Adipose tissue (tissue), 3 donors: ENCODE measurements around the gene SDCBP2. TPM values are rescaled to one million over a fixed set of nuclear protein-coding genes. Genes with fewer than 3 reads are reported as not detected.
"Not testable (repeated sequence)": the region's sequence is repeated elsewhere in the genome, so short reads cannot be mapped to it uniquely, and the experiment has no call there.

Experiments used
- H3K27ac ChIP-seq: one replicate; pipeline ENCODE4 v1.5.1; 2013; ENCODE audit warnings: low read depth, low read length
- WGBS, 3 donors: extraction: QIAGEN DNeasy Blood & Tissue Kit; methylation state at CpG; one replicate each; pipeline ENCODE4 v1.1.7; 2013; 5-methylcytosine and 5-hydroxymethylcytosine counted together
- polyA plus RNA-seq, 3 donors: library from polyadenylated mRNA; stranded (reverse); fragments of 200-250 nt; gene quantifications; one replicate each; pipeline ENCODE4 v1.2.3, GENCODE V29; 2013
- donor health status: healthy with polysubstance abuse.
- donor health status: Bipolar disorder and iron deficiency.
- donor health status: healthy.

SDCBP2 gene
- polyA plus RNA-seq, 3 donors, result 5.6 to 29.8 (median 15.4) TPM

GRCh38 chr20:1364106-1364505 lies 35.2 kb upstream of the SDCBP2 start:
- no peak overlapping the region for H3K27ac ChIP-seq
- 45 to 80% (median 48%) methylated on average over 2 of the region's 2 CpGs for WGBS, 3 donors

GRCh38 chr20:1363522-1363921 lies 34.6 kb upstream of the SDCBP2 start:
- 85 to 89% (median 86%) methylated on average over 5 of the region's 5 CpGs for WGBS, 3 donors

GRCh38 chr20:1362484-1362883 lies 33.5 kb upstream of the SDCBP2 start:
- no peak overlapping the region for H3K27ac ChIP-seq
- 45 to 70% (median 62%) methylated on average over 2 of the region's 2 CpGs for WGBS, 3 donors

More at GRCh38 chr20:1363522-1363921, 34.6 kb upstream of the SDCBP2 start:
- no peak overlapping the region for H3K27ac ChIP-seq

- 67 to 91% (median 87%) methylated on average over 7 of the region's 7 CpGs for WGBS, 3 donors
- no peak overlapping the region for H3K27ac ChIP-seq
These were observed 31.3 kb upstream of the SDCBP2 start for GRCh38 chr20:1360094-1360846.

- 92 to 94% (median 94%) methylated on average over 9 of the region's 9 CpGs for WGBS, 3 donors
- no peak overlapping the region for H3K27ac ChIP-seq
These were observed 29.2 kb upstream of the SDCBP2 start for GRCh38 chr20:1357921-1358671.

- H3K27ac ChIP-seq, result no peak overlapping the region
These were observed 25.0 kb upstream of the SDCBP2 start for GRCh38 chr20:1353956-1354355.

- WGBS, 3 donors, result 74 to 85% (median 84%) methylated on average over 2 of the region's 2 CpGs
- H3K27ac ChIP-seq, result no peak overlapping the region
These were observed 17.5 kb upstream of the SDCBP2 start for GRCh38 chr20:1346315-1346969.

GRCh38 chr20:1345756-1346093 lies 16.8 kb upstream of the SDCBP2 start:
- WGBS, 3 donors, result 84 to 93% (median 93%) methylated on average over 1 of the region's 1 CpG
- no peak overlapping the region for H3K27ac ChIP-seq

- H3K27ac ChIP-seq, result no peak overlapping the region
- 82 to 94% (median 94%) methylated on average over 4 of the region's 4 CpGs for WGBS, 3 donors
These were observed 16.3 kb upstream of the SDCBP2 start for GRCh38 chr20:1345030-1345755.

- 81 to 90% (median 89%) methylated on average over 8 of the region's 8 CpGs for WGBS, 3 donors
- H3K27ac ChIP-seq, result not testable (repeated sequence)
These were observed 14.6 kb upstream of the SDCBP2 start for GRCh38 chr20:1343446-1344124.

GRCh38 chr20:1341561-1342265 lies 12.8 kb upstream of the SDCBP2 start:
- WGBS, 3 donors, result 85 to 89% (median 85%) methylated on average over 5 of the region's 5 CpGs
- no peak overlapping the region for H3K27ac ChIP-seq

GRCh38 chr20:1338801-1339200 lies 9.9 kb upstream of the SDCBP2 start:
- no peak overlapping the region for H3K27ac ChIP-seq
- 81 to 94% (median 84%) methylated on average over 4 of the region's 4 CpGs for WGBS, 3 donors

GRCh38 chr20:1338096-1338495 lies 9.2 kb upstream of the SDCBP2 start:
- H3K27ac ChIP-seq, result no peak overlapping the region
- 97 to 100% (median 97%) methylated on average over 5 of the region's 5 CpGs for WGBS, 3 donors

- WGBS, 3 donors, result 58 to 61% (median 59%) methylated on average over 5 of the region's 5 CpGs
- no peak overlapping the region for H3K27ac ChIP-seq
These were observed 8.5 kb upstream of the SDCBP2 start for GRCh38 chr20:1337441-1337840.

- peak overlapping the region; percentile 26 for H3K27ac ChIP-seq
These were observed 7.9 kb upstream of the SDCBP2 start for GRCh38 chr20:1336699-1337367.

GRCh38 chr20:1335961-1336698 lies 7.2 kb upstream of the SDCBP2 start:
- 51 to 74% (median 63%) methylated on average over 6 of the region's 6 CpGs for WGBS, 3 donors
- peak overlapping the region; percentile 68 for H3K27ac ChIP-seq

More at GRCh38 chr20:1336699-1337367, 7.9 kb upstream of the SDCBP2 start:
- 15 to 41% (median 19%) methylated on average over 14 of the region's 14 CpGs for WGBS, 3 donors
